Measurements from ENCODE around the gene SLC6A13. TPM values are rescaled to one million over a fixed set of nuclear protein-coding genes. Genes with fewer than 3 reads are reported as not detected.

The SLC6A13 gene
- total RNA-seq, 1 donor from 2014 or later, result not detected

DNA sequence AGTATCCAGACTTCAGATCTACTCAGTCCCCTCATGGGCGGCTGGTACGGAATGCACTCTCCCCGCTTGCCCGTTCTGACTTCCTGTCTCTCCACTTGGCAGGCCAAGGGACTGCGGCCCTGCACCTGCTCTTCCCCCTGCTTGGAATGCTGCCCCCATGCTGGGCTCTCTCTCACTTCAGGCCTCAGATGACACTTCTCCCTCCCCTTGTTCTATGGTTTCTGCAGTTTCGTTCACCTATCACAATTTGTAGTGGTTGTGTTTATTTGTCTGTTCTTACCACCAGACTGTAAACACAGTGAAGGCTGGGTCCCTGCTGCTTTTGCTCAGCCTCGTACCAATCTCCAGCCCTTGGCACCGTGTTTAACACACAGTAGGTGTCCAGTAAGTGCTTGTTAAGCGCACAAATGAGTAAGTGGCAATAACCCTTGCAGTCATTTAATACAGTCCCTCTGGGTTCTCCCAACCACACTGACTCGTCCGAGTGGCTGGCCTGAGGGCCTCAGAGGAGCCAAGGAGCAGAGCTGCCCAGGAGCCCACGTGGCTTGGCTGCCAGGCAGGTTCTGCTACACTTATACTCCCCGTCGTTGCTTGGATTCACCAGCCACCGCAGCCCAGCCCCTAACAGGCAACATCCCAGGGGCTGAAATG lies 60.4 kb downstream of the SLC6A13 start:
- no peak for DNase-seq (ENCODE audit: low read depth)
- Histone ChIP-seq H3K4me3 (ENCODE audit: low read depth, low read length) (no peak overlapping the region), H3K27me3 (ENCODE audit: control insufficient read depth, insufficient read depth, low read length) (peaks cover 32% of the 10 kb centered on the region), H3K36me3 (ENCODE audit: control insufficient read depth, insufficient read depth, low read length) (no peaks in the 10 kb centered on the region)
- TF ChIP-seq, protein P1, sequence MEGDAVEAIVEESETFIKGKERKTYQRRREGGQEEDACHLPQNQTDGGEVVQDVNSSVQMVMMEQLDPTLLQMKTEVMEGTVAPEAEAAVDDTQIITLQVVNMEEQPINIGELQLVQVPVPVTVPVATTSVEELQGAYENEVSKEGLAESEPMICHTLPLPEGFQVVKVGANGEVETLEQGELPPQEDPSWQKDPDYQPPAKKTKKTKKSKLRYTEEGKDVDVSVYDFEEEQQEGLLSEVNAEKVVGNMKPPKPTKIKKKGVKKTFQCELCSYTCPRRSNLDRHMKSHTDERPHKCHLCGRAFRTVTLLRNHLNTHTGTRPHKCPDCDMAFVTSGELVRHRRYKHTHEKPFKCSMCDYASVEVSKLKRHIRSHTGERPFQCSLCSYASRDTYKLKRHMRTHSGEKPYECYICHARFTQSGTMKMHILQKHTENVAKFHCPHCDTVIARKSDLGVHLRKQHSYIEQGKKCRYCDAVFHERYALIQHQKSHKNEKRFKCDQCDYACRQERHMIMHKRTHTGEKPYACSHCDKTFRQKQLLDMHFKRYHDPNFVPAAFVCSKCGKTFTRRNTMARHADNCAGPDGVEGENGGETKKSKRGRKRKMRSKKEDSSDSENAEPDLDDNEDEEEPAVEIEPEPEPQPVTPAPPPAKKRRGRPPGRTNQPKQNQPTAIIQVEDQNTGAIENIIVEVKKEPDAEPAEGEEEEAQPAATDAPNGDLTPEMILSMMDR (IDR thresholded peaks at IDR 0.05; ENCODE audit: insufficient read depth, low read length, poor library complexity, severe bottlenecking), result no peak

DNA sequence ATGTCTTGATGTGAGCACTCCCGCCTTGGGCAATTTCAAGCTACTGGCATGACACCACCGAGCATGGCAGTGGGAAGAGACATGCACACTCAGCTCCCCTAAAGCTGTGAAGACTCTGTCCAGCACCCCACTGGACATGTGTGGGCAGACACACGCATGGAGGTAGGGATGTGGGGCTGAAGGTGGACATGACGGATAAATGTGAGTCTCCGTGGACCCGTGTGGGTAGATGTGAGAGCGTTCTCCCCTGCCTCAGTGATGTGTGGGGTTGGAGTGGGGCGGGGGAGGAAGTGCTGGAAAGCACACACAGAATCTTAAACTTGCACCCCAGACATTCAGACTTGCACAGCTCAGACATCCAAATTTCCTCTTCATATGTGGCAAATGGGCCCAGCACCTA lies 61.3 kb downstream of the SLC6A13 start:
- no peak for DNase-seq (ENCODE audit: low read depth)
- Histone ChIP-seq H3K4me3 (ENCODE audit: low read depth, low read length) (no peak overlapping the region), H3K27me3 (ENCODE audit: control insufficient read depth, insufficient read depth, low read length) (peaks cover 30% of the 10 kb centered on the region), H3K36me3 (ENCODE audit: control insufficient read depth, insufficient read depth, low read length) (no peaks in the 10 kb centered on the region)
- TF ChIP-seq, protein P1 (IDR thresholded peaks at IDR 0.05; ENCODE audit: insufficient read depth, low read length, poor library complexity, severe bottlenecking), result no peak

DNA sequence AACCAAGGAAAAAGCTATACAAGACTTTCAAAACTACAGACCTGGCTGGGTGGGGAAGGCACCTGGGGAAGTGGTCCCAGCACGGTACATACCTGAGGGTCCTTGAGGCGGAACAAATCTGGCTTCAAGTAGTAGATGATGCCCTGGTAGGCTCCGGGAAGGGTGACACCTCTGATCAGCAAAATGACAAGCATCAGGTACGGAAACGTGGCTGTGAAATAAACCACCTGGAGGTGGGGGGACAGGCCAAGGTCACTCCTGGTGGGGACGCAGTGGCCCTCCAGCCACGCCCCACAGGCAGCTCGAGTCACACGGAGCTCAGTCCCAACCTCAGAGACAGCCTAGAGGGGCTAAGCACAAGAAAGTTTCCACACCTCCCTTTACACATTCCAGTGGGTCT lies 63.9 kb downstream of the SLC6A13 start:
- H3K27me3 ChIP-seq (ENCODE audit: control insufficient read depth, insufficient read depth, low read length), result peaks cover 38% of the 10 kb centered on the region
- TF ChIP-seq, protein P1 (IDR thresholded peaks at IDR 0.05; ENCODE audit: insufficient read depth, low read length, poor library complexity, severe bottlenecking), result no peak
- H3K4me3 ChIP-seq (ENCODE audit: low read depth, low read length), result no peak overlapping the region
- no peaks in the 10 kb centered on the region for H3K36me3 ChIP-seq (ENCODE audit: control insufficient read depth, insufficient read depth, low read length)
- no peak for DNase-seq (ENCODE audit: low read depth)

DNA sequence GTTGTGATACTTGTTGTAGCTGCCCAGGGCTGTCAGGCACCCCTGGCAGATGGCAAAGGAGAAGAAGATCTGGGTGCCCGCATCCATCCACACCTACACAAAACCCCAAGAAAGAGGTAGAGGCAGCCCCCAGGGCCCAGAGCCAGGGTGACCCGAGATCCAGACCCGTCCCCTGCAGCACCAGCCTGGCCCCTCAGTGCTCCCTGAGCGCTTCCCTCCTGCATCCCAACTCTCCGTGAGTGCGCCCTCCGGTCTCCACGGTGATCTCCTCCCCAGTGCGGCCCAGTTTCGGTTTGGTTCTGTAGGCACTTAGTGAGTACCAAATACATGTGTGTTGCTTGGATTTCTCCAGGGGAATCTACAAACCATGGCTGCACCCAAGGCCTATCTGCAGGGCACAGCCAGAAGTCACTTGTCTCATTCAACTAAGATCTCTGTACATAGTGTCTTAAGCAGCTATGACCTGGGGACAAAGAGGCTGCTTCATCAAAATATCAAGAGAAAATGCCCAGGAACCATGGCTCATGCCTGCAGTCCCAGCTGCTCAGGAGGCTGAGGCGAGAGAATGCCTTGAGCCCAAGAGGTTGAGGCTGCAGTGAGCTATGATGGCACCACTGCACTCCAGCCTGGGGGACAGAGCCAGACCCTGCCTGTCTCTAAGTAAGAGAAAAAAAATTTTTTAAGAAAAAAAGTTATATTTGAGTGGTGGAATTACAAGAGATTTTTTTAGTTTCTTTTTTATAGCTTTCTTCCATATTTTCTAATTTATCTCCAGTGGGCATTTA lies 64.5 kb downstream of the SLC6A13 start:
- Histone ChIP-seq H3K4me3 (ENCODE audit: low read depth, low read length) (no peak overlapping the region), H3K36me3 (ENCODE audit: control insufficient read depth, insufficient read depth, low read length) (no peaks in the 10 kb centered on the region), H3K27me3 (ENCODE audit: control insufficient read depth, insufficient read depth, low read length) (peaks cover 36% of the 10 kb centered on the region)
- no peak for DNase-seq (ENCODE audit: low read depth)
- TF ChIP-seq, protein P1 (IDR thresholded peaks at IDR 0.05; ENCODE audit: insufficient read depth, low read length, poor library complexity, severe bottlenecking), result no peak

DNA sequence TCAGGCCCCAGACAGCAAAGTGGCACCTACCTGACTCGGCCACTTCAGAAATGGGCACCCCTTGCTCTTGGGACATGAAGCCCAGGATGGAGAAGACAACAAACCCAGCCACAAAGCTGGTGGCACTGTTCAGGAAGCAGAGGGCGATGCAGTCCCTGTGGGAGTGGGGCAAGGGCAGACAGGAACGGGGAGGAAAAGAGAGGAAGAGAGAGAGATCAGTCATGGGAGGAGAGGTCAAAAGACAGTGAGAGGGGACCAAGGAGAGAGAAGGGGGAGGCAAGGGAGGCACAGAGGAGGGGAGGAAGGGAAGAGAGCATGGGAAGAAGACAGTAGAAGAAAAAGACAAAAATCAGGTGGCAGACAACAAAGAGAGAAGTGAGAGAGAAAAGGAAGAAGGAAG lies 65.3 kb downstream of the SLC6A13 start:
- TF ChIP-seq, protein P1 (IDR thresholded peaks at IDR 0.05; ENCODE audit: insufficient read depth, low read length, poor library complexity, severe bottlenecking), result no peak
- peaks cover 36% of the 10 kb centered on the region for H3K27me3 ChIP-seq (ENCODE audit: control insufficient read depth, insufficient read depth, low read length)
- DNase-seq (ENCODE audit: low read depth), result no peak

More for the DNA sequence above, 65.3 kb downstream of the SLC6A13 start:
- H3K4me3 ChIP-seq (ENCODE audit: low read depth, low read length), result no peak overlapping the region
- H3K36me3 ChIP-seq (ENCODE audit: control insufficient read depth, insufficient read depth, low read length), result no peaks in the 10 kb centered on the region
